ENCODE data around the gene RBL1. TPM values are rescaled to one million over a fixed set of nuclear protein-coding genes. Genes with fewer than 3 reads are reported as not detected.

Gene RBL1
- total and polyA plus RNA-seq, 5 donors from 2014 or later, result 11.3 to 32.6 (median 13.6) TPM

DNA sequence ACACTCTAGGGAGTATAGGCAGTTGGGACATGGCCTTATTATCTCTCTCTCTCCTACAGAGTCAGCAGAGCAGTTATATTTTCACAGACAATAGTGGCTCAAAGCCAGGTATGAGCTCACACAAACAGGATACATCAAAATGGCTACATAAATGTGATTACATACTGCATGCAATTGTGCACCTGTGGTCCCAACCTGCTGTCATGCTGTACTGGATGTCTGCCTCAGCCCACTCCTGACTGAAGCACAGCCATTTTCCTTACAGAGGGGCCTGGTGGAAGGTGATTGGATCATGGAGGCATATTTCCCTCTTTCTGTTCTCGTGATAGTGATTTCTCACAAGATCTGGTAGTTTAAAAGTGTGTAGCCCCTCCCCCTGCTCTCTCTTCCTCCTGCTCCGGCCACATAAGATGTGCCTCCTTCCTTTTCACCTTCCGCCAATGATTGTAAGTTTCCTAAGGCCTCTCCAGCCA, 107.3 kb downstream of the RBL1 start:
- Mint-ChIP-seq H3K36me3 (peaks cover 18% of the 10 kb centered on the region), H3K4me1 (peaks cover 27 to 58% (median 35%) of the 10 kb centered on the region in 4 donors), H3K27ac (peak overlapping the region; percentile 94 to 96 (median 96)), H3K27me3 (no peaks in the 10 kb centered on the region), H3K4me3 (peak overlapping the region; percentile 36 to 76 (median 53)), H3K9me3 (peaks cover 0 to 11% (median 7%) of the 10 kb centered on the region in 7 donors)
- peak in 2 of 3 donors; percentile 65 to 73 for DNase-seq
- Histone ChIP-seq H3K4me1 (ENCODE audit: control insufficient read depth, insufficient read depth, low read length, poor library complexity, severe bottlenecking) (peaks cover 12% of the 10 kb centered on the region), H3K4me3 (ENCODE audit: low read depth, low read length) (peak overlapping the region; percentile 19), H3K27me3 (ENCODE audit: control insufficient read depth, insufficient read depth, low read length) (no peaks in the 10 kb centered on the region), H3K27ac (ENCODE audit: insufficient read depth, low read length, poor library complexity, severe bottlenecking) (peak overlapping the region; percentile 48), H3K36me3 (ENCODE audit: control insufficient read depth, insufficient read depth, low read length) (no peaks in the 10 kb centered on the region), H3K9me3 (ENCODE audit: control insufficient read depth in 2 of 2, low read length in 2 of 2) (peaks cover 3 to 4% of the 10 kb centered on the region in 2 experiments)
- peak; percentile 77 to 87 for ATAC-seq (ENCODE audit: low read depth in 2 of 2)

DNA sequence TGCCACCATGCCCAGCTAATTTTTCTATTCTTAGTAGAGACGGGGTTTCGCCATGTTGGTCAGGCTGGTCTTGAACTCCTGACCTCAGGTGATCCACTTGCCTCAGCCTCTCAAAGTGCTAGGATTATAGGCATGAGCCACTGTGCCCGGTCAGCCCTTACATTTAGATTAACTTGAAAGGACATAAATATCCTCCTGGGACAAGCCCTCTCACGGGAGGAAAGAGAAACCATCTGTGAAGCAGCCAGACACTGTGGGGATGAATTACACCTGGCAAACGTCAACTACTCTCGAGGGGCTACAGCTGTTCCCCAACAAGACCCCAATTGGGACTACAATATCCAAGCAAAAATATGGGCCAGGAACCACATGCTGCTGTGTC, 111.5 kb downstream of the RBL1 start:
- H3K4me1 Mint-ChIP-seq, result peaks cover 12 to 31% (median 16%) of the 10 kb centered on the region in 4 donors
- H3K27me3 Mint-ChIP-seq, result no peaks in the 10 kb centered on the region
- DNase-seq (no peak), ATAC-seq (ENCODE audit: low read depth in 2 of 2) (no peak)
- H3K36me3 ChIP-seq (ENCODE audit: control insufficient read depth, insufficient read depth, low read length), result no peaks in the 10 kb centered on the region
- peaks cover 11% of the 10 kb centered on the region for H3K36me3 Mint-ChIP-seq
- H3K4me1 ChIP-seq (ENCODE audit: control insufficient read depth, insufficient read depth, low read length, poor library complexity, severe bottlenecking), result peaks cover 10% of the 10 kb centered on the region
- H3K4me3 ChIP-seq (ENCODE audit: low read depth, low read length), result no peak overlapping the region
- peaks cover 0 to 6% (median 0%) of the 10 kb centered on the region in 7 donors for H3K9me3 Mint-ChIP-seq
- H3K9me3 ChIP-seq (ENCODE audit: control insufficient read depth in 2 of 2, low read length in 2 of 2), result no peaks in the 10 kb centered on the region
- no peak overlapping the region for H3K4me3 Mint-ChIP-seq
- H3K27ac ChIP-seq (ENCODE audit: insufficient read depth, low read length, poor library complexity, severe bottlenecking), result no peak overlapping the region
- peak overlapping the region in 1 of 3 donors; percentile 35 for H3K27ac Mint-ChIP-seq
- no peaks in the 10 kb centered on the region for H3K27me3 ChIP-seq (ENCODE audit: control insufficient read depth, insufficient read depth, low read length)

DNA sequence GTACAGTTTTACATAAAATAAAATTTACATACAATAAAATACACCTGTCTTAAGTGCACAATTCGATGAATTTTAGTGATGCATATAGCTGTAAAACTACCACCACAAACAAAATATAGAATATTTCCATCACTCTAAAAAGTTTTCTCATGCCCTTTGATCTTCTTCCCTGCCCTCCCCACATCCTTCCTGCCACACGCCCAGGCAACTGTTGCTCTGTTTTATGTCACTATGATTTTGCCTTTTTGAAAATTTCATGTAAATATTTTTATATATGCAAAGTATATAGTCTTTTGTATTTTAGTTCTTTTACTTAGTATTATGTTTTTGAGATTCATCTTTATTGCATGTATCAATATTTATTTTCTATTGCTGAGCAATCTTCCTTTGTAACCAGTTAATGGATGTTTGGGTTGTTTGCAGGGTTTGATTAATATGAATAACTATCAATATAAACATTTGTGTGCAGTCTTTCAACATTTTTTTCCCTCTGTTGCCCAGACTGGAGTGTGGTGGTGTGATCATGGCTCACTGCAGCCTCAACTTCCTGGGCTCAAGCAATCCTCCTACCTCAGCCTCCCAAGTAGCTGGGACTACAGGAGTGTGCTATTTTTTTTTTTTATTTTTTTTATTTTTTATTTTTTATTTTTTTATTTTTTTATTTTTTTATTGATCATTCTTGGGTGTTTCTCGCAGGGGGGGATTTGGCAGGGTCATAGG, 120.5 kb downstream of the RBL1 start:
- Mint-ChIP-seq H3K36me3 (peaks cover 7% of the 10 kb centered on the region), H3K4me1 (peaks cover 13 to 51% (median 27%) of the 10 kb centered on the region in 4 donors), H3K4me3 (peak overlapping the region; percentile 56 to 79 (median 64)), H3K9me3 (peaks cover 0 to 2% (median 0%) of the 10 kb centered on the region in 7 donors), H3K27ac (peak overlapping the region; percentile 70 to 91 (median 86)), H3K27me3 (no peaks in the 10 kb centered on the region)
- Histone ChIP-seq H3K4me3 (ENCODE audit: low read depth, low read length) (peak overlapping the region; percentile 75), H3K36me3 (ENCODE audit: control insufficient read depth, insufficient read depth, low read length) (no peaks in the 10 kb centered on the region), H3K27me3 (ENCODE audit: control insufficient read depth, insufficient read depth, low read length) (no peaks in the 10 kb centered on the region), H3K4me1 (ENCODE audit: control insufficient read depth, insufficient read depth, low read length, poor library complexity, severe bottlenecking) (peaks cover 56% of the 10 kb centered on the region), H3K27ac (ENCODE audit: insufficient read depth, low read length, poor library complexity, severe bottlenecking) (peak overlapping the region; percentile 86), H3K9me3 (ENCODE audit: control insufficient read depth in 2 of 2, low read length in 2 of 2) (no peaks in the 10 kb centered on the region)
- peak; percentile 92 for ATAC-seq (ENCODE audit: low read depth in 2 of 2)
- DNase-seq, result peak; percentile 62 to 88 (median 88)

DNA sequence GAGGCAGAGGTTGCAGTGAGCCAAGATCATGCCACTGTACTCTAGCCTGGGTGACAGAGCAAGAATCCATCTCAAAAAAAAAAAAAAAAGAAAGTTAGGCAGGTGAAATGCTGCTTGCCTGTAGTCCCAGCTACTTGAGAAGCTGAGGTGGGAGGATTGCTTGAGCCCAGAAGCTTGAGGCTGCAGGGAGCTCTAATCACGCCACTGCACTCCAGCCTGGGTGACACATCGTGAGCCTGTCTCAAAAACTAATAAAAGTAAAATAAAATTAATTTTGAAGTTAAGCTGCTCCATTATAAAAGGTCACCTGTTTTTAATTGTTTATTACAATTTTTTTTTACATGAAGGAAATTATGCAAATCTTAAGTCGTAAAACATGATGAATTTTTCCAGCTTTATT, 121.1 kb downstream of the RBL1 start:
- H3K9me3 Mint-ChIP-seq, result peaks cover 0 to 2% (median 0%) of the 10 kb centered on the region in 7 donors

DNA sequence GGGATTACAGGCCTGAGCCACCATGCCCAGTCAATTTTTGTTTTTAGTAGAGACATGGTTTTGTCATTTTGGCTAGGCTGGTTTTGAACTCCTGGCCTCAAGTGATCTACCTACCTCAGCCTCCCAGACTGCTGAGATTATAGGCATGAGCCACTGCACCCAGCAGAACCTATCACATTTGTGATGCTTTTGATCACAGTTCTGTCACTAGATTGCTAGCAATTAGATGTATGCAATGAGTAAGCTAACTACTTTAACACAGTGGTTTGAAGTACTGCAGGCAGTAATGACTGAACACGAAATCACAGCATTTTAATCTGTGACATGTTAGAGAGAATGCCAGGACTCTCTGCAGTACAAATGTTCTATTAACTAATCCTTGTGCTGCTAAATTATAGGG, 124.7 kb downstream of the RBL1 start:
- peaks cover 5% of the 10 kb centered on the region for H3K27me3 Mint-ChIP-seq
- H3K36me3 Mint-ChIP-seq, result peaks cover 12% of the 10 kb centered on the region
- Histone ChIP-seq H3K27me3 (ENCODE audit: control insufficient read depth, insufficient read depth, low read length) (no peaks in the 10 kb centered on the region), H3K9me3 (ENCODE audit: control insufficient read depth in 2 of 2, low read length in 2 of 2) (no peaks in the 10 kb centered on the region), H3K4me1 (ENCODE audit: control insufficient read depth, insufficient read depth, low read length, poor library complexity, severe bottlenecking) (peaks cover 81% of the 10 kb centered on the region), H3K27ac (ENCODE audit: insufficient read depth, low read length, poor library complexity, severe bottlenecking) (peak overlapping the region; percentile 75), H3K36me3 (ENCODE audit: control insufficient read depth, insufficient read depth, low read length) (no peaks in the 10 kb centered on the region), H3K4me3 (ENCODE audit: low read depth, low read length) (peak overlapping the region; percentile 26)
- peaks cover 22 to 87% (median 56%) of the 10 kb centered on the region in 4 donors for H3K4me1 Mint-ChIP-seq
- H3K4me3 Mint-ChIP-seq, result peak overlapping the region; percentile 55 to 83 (median 72)
- DNase-seq (no peak), ATAC-seq (ENCODE audit: low read depth in 2 of 2) (no peak)
- peaks cover 0 to 2% (median 0%) of the 10 kb centered on the region in 7 donors for H3K9me3 Mint-ChIP-seq
- peak overlapping the region; percentile 93 to 97 (median 94) for H3K27ac Mint-ChIP-seq

More for the DNA sequence above, 121.1 kb downstream of the RBL1 start:
- DNase-seq, result peak in 1 of 3 donors; percentile 36
- Mint-ChIP-seq H3K27me3 (no peaks in the 10 kb centered on the region), H3K4me1 (peaks cover 15 to 57% (median 32%) of the 10 kb centered on the region in 4 donors), H3K27ac (peak overlapping the region; percentile 80 to 91 (median 86)), H3K36me3 (peaks cover 12% of the 10 kb centered on the region), H3K4me3 (peak overlapping the region; percentile 56 to 79 (median 64))
- Histone ChIP-seq H3K27ac (ENCODE audit: insufficient read depth, low read length, poor library complexity, severe bottlenecking) (peak overlapping the region; percentile 86), H3K27me3 (ENCODE audit: control insufficient read depth, insufficient read depth, low read length) (no peaks in the 10 kb centered on the region), H3K9me3 (ENCODE audit: control insufficient read depth in 2 of 2, low read length in 2 of 2) (no peaks in the 10 kb centered on the region), H3K4me3 (ENCODE audit: low read depth, low read length) (peak overlapping the region; percentile 75), H3K4me1 (ENCODE audit: control insufficient read depth, insufficient read depth, low read length, poor library complexity, severe bottlenecking) (peaks cover 62% of the 10 kb centered on the region), H3K36me3 (ENCODE audit: control insufficient read depth, insufficient read depth, low read length) (no peaks in the 10 kb centered on the region)
- peak in 1 of 2 donors; percentile 31 for ATAC-seq (ENCODE audit: low read depth in 2 of 2)

DNA sequence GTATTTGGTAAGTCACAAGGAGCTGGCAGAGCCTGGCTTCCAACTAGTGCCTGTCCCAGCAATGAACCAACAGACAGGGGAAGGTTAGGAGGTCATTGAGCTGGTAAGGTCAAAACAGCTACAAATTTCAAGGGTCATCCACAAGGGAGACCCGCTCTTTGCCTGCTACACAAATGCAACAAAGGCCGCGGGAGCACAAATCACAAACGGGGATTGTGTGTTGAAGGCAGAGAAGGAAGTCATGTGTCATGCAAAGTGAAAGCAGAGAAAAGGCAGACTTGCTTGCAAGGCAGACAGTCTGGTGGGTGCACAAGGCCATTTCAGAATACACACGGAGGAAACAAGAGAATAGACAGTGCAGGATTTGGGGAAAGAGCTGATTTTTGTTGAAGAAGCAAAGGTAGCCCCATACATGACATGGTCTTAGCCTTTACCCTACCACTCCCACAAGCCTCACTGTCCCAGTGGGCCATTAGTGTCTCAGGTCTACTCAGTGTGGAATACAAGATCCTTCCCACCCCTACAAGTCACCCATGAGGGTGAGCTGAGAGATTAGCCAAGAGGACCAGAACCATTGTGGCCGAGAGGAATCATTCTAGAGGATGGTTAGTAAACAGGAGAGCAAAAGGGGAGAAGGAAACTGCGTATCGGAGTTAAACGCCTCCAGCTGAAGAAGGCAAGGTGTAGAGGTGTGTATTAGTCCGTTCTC, 126.2 kb downstream of the RBL1 start:
- H3K36me3 ChIP-seq (ENCODE audit: control insufficient read depth, insufficient read depth, low read length), result no peaks in the 10 kb centered on the region
- no peaks in the 10 kb centered on the region for H3K27me3 ChIP-seq (ENCODE audit: control insufficient read depth, insufficient read depth, low read length)
- peaks cover 73% of the 10 kb centered on the region for H3K4me1 ChIP-seq (ENCODE audit: control insufficient read depth, insufficient read depth, low read length, poor library complexity, severe bottlenecking)
- DNase-seq, result peak in 2 of 3 donors; percentile 57 to 83
- peak; percentile 83 to 88 for ATAC-seq (ENCODE audit: low read depth in 2 of 2)
- H3K9me3 ChIP-seq (ENCODE audit: control insufficient read depth in 2 of 2, low read length in 2 of 2), result no peaks in the 10 kb centered on the region
- peaks cover 0 to 2% (median 0%) of the 10 kb centered on the region in 7 donors for H3K9me3 Mint-ChIP-seq
- H3K27ac ChIP-seq (ENCODE audit: insufficient read depth, low read length, poor library complexity, severe bottlenecking), result peak overlapping the region; percentile 75
- peak overlapping the region; percentile 64 for H3K4me3 ChIP-seq (ENCODE audit: low read depth, low read length)
- H3K36me3 Mint-ChIP-seq, result peaks cover 12% of the 10 kb centered on the region
- H3K4me3 Mint-ChIP-seq, result peak overlapping the region; percentile 64 to 81 (median 74)
- H3K4me1 Mint-ChIP-seq, result peaks cover 16 to 78% (median 52%) of the 10 kb centered on the region in 4 donors
- H3K27me3 Mint-ChIP-seq, result peaks cover 5% of the 10 kb centered on the region
- H3K27ac Mint-ChIP-seq, result peak overlapping the region; percentile 93 to 100 (median 94)

DNA sequence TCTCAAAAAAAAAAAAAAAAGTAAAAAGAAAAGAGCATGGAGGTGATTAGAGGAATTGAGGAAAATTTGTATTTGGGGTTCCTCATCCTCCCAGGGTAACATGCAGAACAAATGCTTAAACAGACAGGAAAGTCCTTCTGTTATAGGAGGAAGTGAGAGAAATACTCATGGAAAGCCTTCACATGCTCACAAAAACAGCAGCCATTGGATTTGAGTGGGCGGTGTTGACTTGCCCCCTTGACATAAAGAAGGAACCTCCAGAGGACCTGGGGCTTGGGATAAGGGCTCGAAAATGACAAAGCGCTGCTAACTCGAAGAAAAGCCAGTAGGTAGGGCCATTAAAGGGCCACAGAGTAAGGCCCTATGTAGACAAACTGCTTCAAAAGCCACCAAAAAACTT, 126.7 kb downstream of the RBL1 start:
- Mint-ChIP-seq H3K4me3 (peak overlapping the region; percentile 43 to 81 (median 70)), H3K27ac (peak overlapping the region; percentile 93 to 100 (median 94)), H3K27me3 (peaks cover 5% of the 10 kb centered on the region), H3K9me3 (peaks cover 0 to 2% (median 0%) of the 10 kb centered on the region in 7 donors), H3K36me3 (peaks cover 12% of the 10 kb centered on the region), H3K4me1 (peaks cover 16 to 72% (median 51%) of the 10 kb centered on the region in 4 donors)
- H3K36me3 ChIP-seq (ENCODE audit: control insufficient read depth, insufficient read depth, low read length), result no peaks in the 10 kb centered on the region
- H3K9me3 ChIP-seq (ENCODE audit: control insufficient read depth in 2 of 2, low read length in 2 of 2), result no peaks in the 10 kb centered on the region
- no peaks in the 10 kb centered on the region for H3K27me3 ChIP-seq (ENCODE audit: control insufficient read depth, insufficient read depth, low read length)
- H3K4me1 ChIP-seq (ENCODE audit: control insufficient read depth, insufficient read depth, low read length, poor library complexity, severe bottlenecking), result peaks cover 67% of the 10 kb centered on the region
- peak overlapping the region; percentile 64 for H3K4me3 ChIP-seq (ENCODE audit: low read depth, low read length)
- H3K27ac ChIP-seq (ENCODE audit: insufficient read depth, low read length, poor library complexity, severe bottlenecking), result peak overlapping the region; percentile 75
- ATAC-seq (ENCODE audit: low read depth in 2 of 2) (no peak), DNase-seq (no peak)
